HEK293 (cell line): ENCODE results near the gene LGALS1.

Experiments used
- CTCF ChIA-PET: fragments of 350-600 bp; formaldehyde crosslinking; extraction: SDS; loops from one replicate; lab custom pipeline; 2021; ENCODE audit warnings: antibody characterized with exemption; lab: Yijun Ruan, JAX
- POLR2A ChIA-PET: fragments of 300-600 bp; formaldehyde crosslinking; extraction: SDS; loops from one replicate; lab custom pipeline; 2020; ENCODE audit warnings: antibody characterized with exemption, inconsistent platforms; lab: Yijun Ruan, JAX
- H3K27ac ChIP-seq: fragments of 200-500 bp; sonication (Bioruptor generic); 2 replicates; pipeline ENCODE4 v1.5.1; 2014; ENCODE audit warnings: low read depth, low read length, control low read depth, inconsistent platforms; ENCODE audit errors: extremely low read depth
- H3K36me3 ChIP-seq, 2 experiments: fragments of 200-500 bp in 1 of 2; sonication (Bioruptor generic) in 1 of 2; 1 replicate in 1 of 2; 2 replicates in 1 of 2; pipeline ENCODE4 v1.5.1; 2014 to 2017; ENCODE audit warnings: inconsistent platforms in 2 of 2, low read length in 2 of 2; ENCODE audit not compliant: control insufficient read depth in 2 of 2, insufficient read depth in 1 of 2
- H3K4me1 ChIP-seq: fragments of 200-500 bp; sonication (Bioruptor generic); 2 replicates; pipeline ENCODE4 v1.5.1; 2014; ENCODE audit warnings: mild to moderate bottlenecking, low read length, inconsistent platforms; ENCODE audit not compliant: control insufficient read depth, insufficient read depth
- H3K4me3 ChIP-seq: 2 replicates; pipeline ENCODE4 v1.5.1; 2011; ENCODE audit warnings: low read depth, mild to moderate bottlenecking, control low read depth, low read length, moderate library complexity
- H3K9me3 ChIP-seq: fragments of 200-500 bp; sonication (Bioruptor generic); 2 replicates; pipeline ENCODE4 v1.5.1; 2014; ENCODE audit warnings: low read depth, low read length, inconsistent platforms; ENCODE audit not compliant: control insufficient read depth, insufficient read depth
- BCL11B ChIP-seq: fragments of 450-650 bp; formaldehyde crosslinking; IDR thresholded peaks from 2 replicates; pipeline ENCODE4 v1.5.1; 2016; ENCODE audit warnings: low read depth, missing biosample characterization, missing genetic modification characterization
- GFI1B ChIP-seq: fragments of 450-650 bp; formaldehyde crosslinking; IDR thresholded peaks from 2 replicates; pipeline ENCODE4 v1.5.1; 2016; ENCODE audit warnings: missing biosample characterization, missing genetic modification characterization
- GLIS1 ChIP-seq: fragments of 450-650 bp; formaldehyde crosslinking; IDR thresholded peaks from 2 replicates; pipeline ENCODE4 v1.5.1; 2016; ENCODE audit warnings: missing biosample characterization, missing genetic modification characterization
- SP3 ChIP-seq: fragments of 450-650 bp; formaldehyde crosslinking; IDR thresholded peaks from 2 replicates; pipeline ENCODE4 v1.5.1; 2016; ENCODE audit warnings: missing biosample characterization, missing genetic modification characterization
- TSHZ1 ChIP-seq: fragments of 450-650 bp; formaldehyde crosslinking; IDR thresholded peaks from 2 replicates; pipeline ENCODE4 v1.5.1; 2016; ENCODE audit warnings: missing biosample characterization, missing genetic modification characterization, borderline replicate concordance
- ZIC2 ChIP-seq: fragments of 450-650 bp; formaldehyde crosslinking; IDR thresholded peaks from 2 replicates; pipeline ENCODE4 v1.5.1; 2016; ENCODE audit warnings: missing biosample characterization, missing genetic modification characterization
- ZNF10 ChIP-seq: fragments of 450-650 bp; formaldehyde crosslinking; IDR thresholded peaks from 2 replicates; pipeline ENCODE4 v1.5.1; 2017; ENCODE audit warnings: missing biosample characterization, missing genetic modification characterization
- ZNF121 ChIP-seq: fragments of 450-650 bp; formaldehyde crosslinking; IDR thresholded peaks from 2 replicates; pipeline ENCODE4 v1.5.1; 2016; ENCODE audit warnings: missing biosample characterization, missing genetic modification characterization
- ZNF175 ChIP-seq: fragments of 450-650 bp; formaldehyde crosslinking; IDR thresholded peaks from 2 replicates; pipeline ENCODE4 v1.5.1; 2016; ENCODE audit warnings: missing biosample characterization, missing genetic modification characterization
- ZNF184 ChIP-seq: fragments of 450-650 bp; IDR thresholded peaks from 2 replicates; pipeline ENCODE4 v1.5.1; 2018; ENCODE audit warnings: missing biosample characterization, mild to moderate bottlenecking, missing genetic modification characterization
- ZNF202 ChIP-seq: fragments of 450-650 bp; formaldehyde crosslinking; IDR thresholded peaks from 2 replicates; pipeline ENCODE4 v1.5.1; 2016; ENCODE audit warnings: missing biosample characterization, missing genetic modification characterization, borderline replicate concordance
- ZNF23 ChIP-seq: fragments of 450-650 bp; formaldehyde crosslinking; IDR thresholded peaks from 2 replicates; pipeline ENCODE4 v1.5.1; 2016; ENCODE audit warnings: missing biosample characterization, missing genetic modification characterization, borderline replicate concordance
- ZNF302 ChIP-seq: fragments of 450-650 bp; formaldehyde crosslinking; IDR thresholded peaks from 2 replicates; pipeline ENCODE4 v1.5.1; 2016; ENCODE audit warnings: missing biosample characterization, missing genetic modification characterization, low read depth
- ZNF513 ChIP-seq: fragments of 450-650 bp; IDR thresholded peaks from 2 replicates; pipeline ENCODE4 v1.5.1; 2018; ENCODE audit warnings: missing biosample characterization, missing genetic modification characterization
- ZNF558 ChIP-seq: fragments of 450-650 bp; formaldehyde crosslinking; IDR thresholded peaks from 2 replicates; pipeline ENCODE4 v1.5.1; 2016; ENCODE audit warnings: missing biosample characterization, missing genetic modification characterization
- ZNF571 ChIP-seq: fragments of 450-650 bp; formaldehyde crosslinking; IDR thresholded peaks from 2 replicates; pipeline ENCODE4 v1.5.0; 2017; ENCODE audit warnings: missing biosample characterization, missing genetic modification characterization
- ZNF623 ChIP-seq: fragments of 450-650 bp; formaldehyde crosslinking; IDR thresholded peaks from 2 replicates; pipeline ENCODE4 v1.5.1; 2016; ENCODE audit warnings: missing biosample characterization, missing genetic modification characterization
- ZNF747 ChIP-seq: fragments of 450-650 bp; formaldehyde crosslinking; IDR thresholded peaks from 2 replicates; pipeline ENCODE4 v1.5.1; 2016; ENCODE audit warnings: missing biosample characterization, missing genetic modification characterization
- TF ChIP-seq, protein P1 (sequence below): fragments of 450-650 bp; formaldehyde crosslinking; IDR thresholded peaks from 2 replicates; pipeline ENCODE4 v1.5.1; 2017; ENCODE audit warnings: missing biosample characterization, missing genetic modification characterization

Gene LGALS1

GRCh38 chr22:37705205-37705604 is 29.8 kb downstream of the LGALS1 start:
- Histone ChIP-seq H3K4me3 (no peak overlapping the region), H3K9me3 (no peaks in the 10 kb centered on the region), H3K4me1 (no peaks in the 10 kb centered on the region), H3K27ac (no peak overlapping the region)
- POLR2A ChIA-PET = no interaction called here
- CTCF ChIA-PET = interaction anchor here (0.5 kb wide), 1 partner anchor 736 kb away, joined by 3 read pairs; no protein-coding TSS in a partner anchor
- TF ChIP-seq ZNF571 (tag by site-specific recombination) (no peak), ZNF623 (peak; percentile 95)
- TF ChIP-seq, all 188 proteins: peak for 1
- H3K36me3 ChIP-seq = no peaks in the 10 kb centered on the region

DNA sequence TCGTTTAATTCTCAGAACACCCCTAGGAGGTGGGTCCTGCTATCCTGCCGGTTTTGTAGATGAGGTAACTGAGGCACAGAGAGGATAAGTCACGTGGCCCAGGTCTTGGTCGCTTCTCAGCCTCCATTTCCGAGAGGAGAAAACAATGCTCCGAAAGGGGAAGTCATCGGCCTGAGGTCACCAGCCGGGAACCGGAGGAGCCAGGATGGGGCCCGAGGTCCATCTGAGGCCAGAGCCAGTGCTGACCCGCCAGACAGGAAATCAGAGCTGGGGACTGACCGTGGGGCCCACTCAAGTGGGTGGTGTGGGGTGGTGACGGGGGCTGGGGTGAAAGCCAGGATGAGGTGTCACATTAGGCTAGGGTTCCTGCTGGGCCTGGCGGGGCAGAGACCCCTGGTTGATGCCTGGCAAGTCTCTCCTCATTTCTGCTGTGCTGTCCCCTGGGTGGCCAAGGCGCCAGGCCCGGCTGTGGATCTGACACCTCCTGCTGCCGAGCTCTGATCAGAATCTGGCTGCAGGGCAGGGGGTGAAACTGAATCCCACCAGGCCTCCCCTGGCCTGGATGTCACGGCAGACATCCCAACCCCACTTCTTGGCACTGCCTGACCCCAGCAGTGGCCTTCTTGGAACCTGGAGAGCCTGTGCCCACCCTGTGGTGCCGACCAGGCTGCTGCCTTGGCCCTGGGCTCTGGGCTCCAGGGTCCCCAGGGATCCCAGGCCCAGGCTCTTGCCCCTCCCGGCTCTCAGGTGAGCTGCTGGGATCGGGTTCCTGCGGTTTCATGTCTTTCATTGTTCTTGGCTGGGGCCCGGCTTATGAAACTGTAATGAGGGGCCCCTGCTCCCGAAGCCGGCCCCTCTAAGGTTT is 33.4 kb downstream of the LGALS1 start:
- ChIA-PET POLR2A (no interaction called here), CTCF (no interaction called here)
- no peak overlapping the region for H3K4me3 ChIP-seq
- no peaks in the 10 kb centered on the region for H3K36me3 ChIP-seq
- no peaks in the 10 kb centered on the region for H3K4me1 ChIP-seq
- H3K27ac ChIP-seq = no peak overlapping the region
- no peaks in the 10 kb centered on the region for H3K9me3 ChIP-seq
- TF ChIP-seq ZIC2 (tag by site-specific recombination) (peak; percentile 85), BCL11B (tag by site-specific recombination) (no peak), ZNF558 (tag by site-specific recombination) (peak; percentile 98), GLIS1 (0 out of 2 replicates have a peak, but pooled peaks have one; percentile 21)
- TF ChIP-seq, protein P1, sequence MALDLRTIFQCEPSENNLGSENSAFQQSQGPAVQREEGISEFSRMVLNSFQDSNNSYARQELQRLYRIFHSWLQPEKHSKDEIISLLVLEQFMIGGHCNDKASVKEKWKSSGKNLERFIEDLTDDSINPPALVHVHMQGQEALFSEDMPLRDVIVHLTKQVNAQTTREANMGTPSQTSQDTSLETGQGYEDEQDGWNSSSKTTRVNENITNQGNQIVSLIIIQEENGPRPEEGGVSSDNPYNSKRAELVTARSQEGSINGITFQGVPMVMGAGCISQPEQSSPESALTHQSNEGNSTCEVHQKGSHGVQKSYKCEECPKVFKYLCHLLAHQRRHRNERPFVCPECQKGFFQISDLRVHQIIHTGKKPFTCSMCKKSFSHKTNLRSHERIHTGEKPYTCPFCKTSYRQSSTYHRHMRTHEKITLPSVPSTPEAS (tag by site-specific recombination) = no peak
- TF ChIP-seq, all 188 proteins: peak for 3

- no peak overlapping the region for H3K4me3 ChIP-seq
- CTCF ChIA-PET = no interaction called here
- no peak overlapping the region for H3K27ac ChIP-seq
- H3K36me3 ChIP-seq = no peaks in the 10 kb centered on the region
- TF ChIP-seq ZNF202 (tag by site-specific recombination) (no peak), ZNF10 (tag by site-specific recombination) (no peak), ZNF513 (tag by site-specific recombination) (no peak), ZNF302 (tag by site-specific recombination) (no peak), ZNF121 (no peak), TSHZ1 (no peak), ZNF23 (tag by site-specific recombination) (no peak), ZNF184 (tag by site-specific recombination) (no peak), GFI1B (no peak), ZNF747 (tag by site-specific recombination) (no peak), SP3 (tag by site-specific recombination) (no peak), ZNF175 (tag by site-specific recombination) (no peak)
- no peaks in the 10 kb centered on the region for H3K4me1 ChIP-seq
- POLR2A ChIA-PET = no interaction called here
- no peaks in the 10 kb centered on the region for H3K9me3 ChIP-seq
These were observed 34.0 kb downstream of the LGALS1 start for GRCh38 chr22:37709445-37709765.
